Fibroblast of skin of scalp (primary cell): Measurements from ENCODE around the gene LAIR2. TPM values are rescaled to one million over a fixed set of nuclear protein-coding genes. Genes with fewer than 3 reads are reported as not detected.

Experiments
- DNase-seq: peaks from one replicate; pipeline ENCODE4 v3.0.0-alpha.2; 2013
- polyA plus RNA-seq, 2 experiments: library from polyadenylated mRNA; unstranded; fragments of 120-200 nt; gene quantifications; one replicate each; pipeline ENCODE4 v1.2.1, GENCODE V29; 2013; ENCODE audit not compliant: insufficient read length in 2 of 2

Gene LAIR2
- polyA plus RNA-seq (2013, experiment 1 of 2; ENCODE audit: insufficient read length), result not detected
- not detected for polyA plus RNA-seq (2013, experiment 2 of 2; ENCODE audit: insufficient read length)

GRCh38 chr19:54502518-54503048 lies at the start of gene LAIR2:
Gene LAIR2 (plus strand): TSS chr19:54502831. CDS start chr19:54502919, 88 bp downstream.
- DNase-seq, result no peak

- no peak for DNase-seq
Measured at GRCh38 chr19:54453921-54454780, 48.5 kb upstream of the LAIR2 start.

- no peak for DNase-seq
Measured at GRCh38 chr19:54454781-54455675, 47.6 kb upstream of the LAIR2 start.

GRCh38 chr19:54455786-54456422 lies 46.7 kb upstream of the LAIR2 start:
- DNase-seq, result no peak

GRCh38 chr19:54456423-54457373 lies 45.9 kb upstream of the LAIR2 start:
- DNase-seq, result no peak

- DNase-seq, result no peak
Measured at GRCh38 chr19:54457773-54458647, 44.6 kb upstream of the LAIR2 start.

- no peak for DNase-seq
Measured at GRCh38 chr19:54458648-54459281, 43.9 kb upstream of the LAIR2 start.

GRCh38 chr19:54459282-54460229 lies 43.1 kb upstream of the LAIR2 start:
- no peak for DNase-seq

GRCh38 chr19:54460230-54461005 lies 42.2 kb upstream of the LAIR2 start:
- DNase-seq, result no peak

GRCh38 chr19:54461210-54461609 lies 41.4 kb upstream of the LAIR2 start:
- no peak for DNase-seq

- DNase-seq, result no peak
Measured at GRCh38 chr19:54461613-54462012, 41.0 kb upstream of the LAIR2 start.

- no peak for DNase-seq
Measured at GRCh38 chr19:54462047-54462654, 40.5 kb upstream of the LAIR2 start.

GRCh38 chr19:54462655-54463530 lies 39.7 kb upstream of the LAIR2 start:
- peak; percentile 80 for DNase-seq

- DNase-seq, result peak; percentile 99
Measured at GRCh38 chr19:54463531-54464043, 39.0 kb upstream of the LAIR2 start, which contains the start of gene LENG9. Gene LENG9 (minus strand): TSS chr19:54463778. CDS start chr19:54463526, 252 bp downstream.

GRCh38 chr19:54464044-54464629 lies 38.5 kb upstream of the LAIR2 start:
- DNase-seq, result peak; percentile 82
